Measurements from ENCODE around the gene CNOT10.
A peak's percentile ranks its signal among the peaks of the same experiment; 100 is the strongest.

Gene CNOT10

DNA sequence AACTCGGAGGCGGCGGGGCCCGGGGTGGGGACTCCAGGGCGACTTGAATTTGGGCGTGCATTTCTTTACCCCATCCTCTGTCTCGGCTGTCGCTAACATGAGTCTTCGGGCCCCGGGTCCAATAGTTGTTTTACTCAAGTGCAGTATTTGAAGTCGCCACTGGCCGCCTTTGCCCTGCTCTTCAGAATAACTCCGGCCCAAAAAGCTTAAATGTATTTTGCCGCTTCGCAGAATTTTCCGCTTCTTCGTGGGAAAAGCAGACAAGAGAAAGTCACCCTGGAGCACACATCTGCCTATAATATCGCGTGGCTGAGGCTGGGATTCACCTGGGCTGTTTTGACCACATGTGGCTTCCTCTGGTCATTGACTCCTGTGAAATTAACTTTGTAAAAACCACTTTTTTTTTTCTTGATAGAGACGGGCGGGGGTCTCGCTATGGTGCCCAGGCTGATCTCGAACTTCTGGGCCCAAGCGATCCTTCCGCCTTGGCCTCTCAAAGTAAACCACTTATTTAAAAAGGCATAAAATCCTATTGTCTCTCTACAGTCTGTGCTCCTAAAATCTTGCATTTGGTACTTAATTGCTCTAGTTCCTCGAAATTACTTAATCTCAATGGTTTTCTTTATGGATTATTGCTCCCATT, 676 bp downstream of the CNOT10 start:
- Histone ChIP-seq H3K79me2 (ENCODE audit: control insufficient read depth, low read length) (peaks cover 55% of the 10 kb centered on the region), H3K4me2 (ENCODE audit: low read length) (peak overlapping the region; percentile 71), H3K4me3 (ENCODE audit: low read length) (peak overlapping the region; percentile 93), H4K20me1 (ENCODE audit: control insufficient read depth, insufficient read depth, low read depth, low read length) (peaks cover 12% of the 10 kb centered on the region; the same call in 1 of the 2 replicates), H3K27me3 (ENCODE audit: control insufficient read depth, low read length) (no peaks in the 10 kb centered on the region), H3K36me3 (ENCODE audit: control insufficient read depth, low read length) (peaks cover 35% of the 10 kb centered on the region), H3K9me2 (replicated peaks; ENCODE audit: control insufficient read depth, low read length) (no peaks in the 10 kb centered on the region), H3K27ac (ENCODE audit: low read depth, low read length) (peak overlapping the region; percentile 61), H3F3A (ENCODE audit: control insufficient read depth, insufficient read depth) (peaks cover 4% of the 10 kb centered on the region; the same call in 1 of the 2 replicates), H3K4me1 (ENCODE audit: control insufficient read depth, low read length) (peaks cover 26% of the 10 kb centered on the region), H3K9me3 (ENCODE audit: control insufficient read depth, insufficient read depth, low read length) (no peaks in the 10 kb centered on the region)
- TF ChIP-seq, protein P1, sequence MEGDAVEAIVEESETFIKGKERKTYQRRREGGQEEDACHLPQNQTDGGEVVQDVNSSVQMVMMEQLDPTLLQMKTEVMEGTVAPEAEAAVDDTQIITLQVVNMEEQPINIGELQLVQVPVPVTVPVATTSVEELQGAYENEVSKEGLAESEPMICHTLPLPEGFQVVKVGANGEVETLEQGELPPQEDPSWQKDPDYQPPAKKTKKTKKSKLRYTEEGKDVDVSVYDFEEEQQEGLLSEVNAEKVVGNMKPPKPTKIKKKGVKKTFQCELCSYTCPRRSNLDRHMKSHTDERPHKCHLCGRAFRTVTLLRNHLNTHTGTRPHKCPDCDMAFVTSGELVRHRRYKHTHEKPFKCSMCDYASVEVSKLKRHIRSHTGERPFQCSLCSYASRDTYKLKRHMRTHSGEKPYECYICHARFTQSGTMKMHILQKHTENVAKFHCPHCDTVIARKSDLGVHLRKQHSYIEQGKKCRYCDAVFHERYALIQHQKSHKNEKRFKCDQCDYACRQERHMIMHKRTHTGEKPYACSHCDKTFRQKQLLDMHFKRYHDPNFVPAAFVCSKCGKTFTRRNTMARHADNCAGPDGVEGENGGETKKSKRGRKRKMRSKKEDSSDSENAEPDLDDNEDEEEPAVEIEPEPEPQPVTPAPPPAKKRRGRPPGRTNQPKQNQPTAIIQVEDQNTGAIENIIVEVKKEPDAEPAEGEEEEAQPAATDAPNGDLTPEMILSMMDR (IDR thresholded peaks at IDR 0.05; ENCODE audit: low read depth, low read length, poor library complexity, severe bottlenecking) = peak; percentile 9
- TF ChIP-seq EZH2phosphoT487 (IDR thresholded peaks at IDR 0.05; ENCODE audit: borderline replicate concordance, low read length) = no peak

DNA sequence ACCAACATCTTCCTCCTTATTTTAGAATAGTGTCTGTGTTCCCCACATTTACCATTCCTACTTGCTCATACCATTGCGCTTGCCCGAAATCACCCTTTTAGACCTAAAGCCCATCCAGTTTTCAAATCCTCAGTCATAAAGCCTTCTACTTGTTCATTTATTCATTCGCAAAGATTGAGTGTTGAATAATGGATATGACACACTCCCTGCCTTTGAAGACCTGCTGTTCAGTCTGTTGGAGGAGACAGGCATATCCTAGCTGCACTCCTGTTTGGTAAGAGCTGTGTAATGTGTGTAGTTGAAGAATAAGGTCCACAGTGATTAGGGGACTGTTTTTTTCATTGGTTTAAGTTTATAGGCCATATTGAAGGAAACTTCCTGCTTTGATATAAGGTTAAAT, 1.7 kb downstream of the CNOT10 start:
- no peaks in the 10 kb centered on the region for H3K9me2 ChIP-seq (replicated peaks; ENCODE audit: control insufficient read depth, low read length)
- peak overlapping the region; percentile 71 for H3K4me2 ChIP-seq (ENCODE audit: low read length)
- TF ChIP-seq, protein P1 (IDR thresholded peaks at IDR 0.05; ENCODE audit: low read depth, low read length, poor library complexity, severe bottlenecking) = no peak
- peaks cover 4% of the 10 kb centered on the region; the same call in 1 of the 2 replicates for H3F3A ChIP-seq (ENCODE audit: control insufficient read depth, insufficient read depth)
- H3K27ac ChIP-seq (ENCODE audit: low read depth, low read length) = no peak overlapping the region
- H3K79me2 ChIP-seq (ENCODE audit: control insufficient read depth, low read length) = peaks cover 63% of the 10 kb centered on the region
- no peaks in the 10 kb centered on the region for H3K9me3 ChIP-seq (ENCODE audit: control insufficient read depth, insufficient read depth, low read length)
- peak overlapping the region; percentile 93 for H3K4me3 ChIP-seq (ENCODE audit: low read length)
- H3K27me3 ChIP-seq (ENCODE audit: control insufficient read depth, low read length) = no peaks in the 10 kb centered on the region
- peaks cover 26% of the 10 kb centered on the region for H3K4me1 ChIP-seq (ENCODE audit: control insufficient read depth, low read length)
- H4K20me1 ChIP-seq (ENCODE audit: control insufficient read depth, insufficient read depth, low read depth, low read length) = peaks cover 12% of the 10 kb centered on the region; the same call in 1 of the 2 replicates
- peaks cover 35% of the 10 kb centered on the region for H3K36me3 ChIP-seq (ENCODE audit: control insufficient read depth, low read length)

GRCh38 chr3:32691847-32692246, 6.9 kb downstream of the CNOT10 start:
- peaks cover 96% of the 10 kb centered on the region for H3K79me2 ChIP-seq (ENCODE audit: control insufficient read depth, low read length)
- no peaks in the 10 kb centered on the region for H3F3A ChIP-seq (ENCODE audit: control insufficient read depth, insufficient read depth)
- peaks cover 31% of the 10 kb centered on the region for H3K36me3 ChIP-seq (ENCODE audit: control insufficient read depth, low read length)
- H3K27ac ChIP-seq (ENCODE audit: low read depth, low read length) = no peak overlapping the region
- H3K27me3 ChIP-seq (ENCODE audit: control insufficient read depth, low read length) = no peaks in the 10 kb centered on the region
- H3K9me3 ChIP-seq (ENCODE audit: control insufficient read depth, insufficient read depth, low read length) = no peaks in the 10 kb centered on the region
- peaks cover 7% of the 10 kb centered on the region; the same call in 1 of the 2 replicates for H4K20me1 ChIP-seq (ENCODE audit: control insufficient read depth, insufficient read depth, low read depth, low read length)
- H3K4me2 ChIP-seq (ENCODE audit: low read length) = no peak overlapping the region
- no peak overlapping the region for H3K4me3 ChIP-seq (ENCODE audit: low read length)
- no peaks in the 10 kb centered on the region for H3K9me2 ChIP-seq (replicated peaks; ENCODE audit: control insufficient read depth, low read length)
- H3K4me1 ChIP-seq (ENCODE audit: control insufficient read depth, low read length) = peaks cover 7% of the 10 kb centered on the region
- TF ChIP-seq, protein P1 (IDR thresholded peaks at IDR 0.05; ENCODE audit: low read depth, low read length, poor library complexity, severe bottlenecking) = no peak
- TF ChIP-seq EZH2phosphoT487 (IDR thresholded peaks at IDR 0.05; ENCODE audit: borderline replicate concordance, low read length) = no peak

Data from DOHH2 (cell line).